NCI-H2227 treated with DMSO at 0.1 percent for 48 hours (cell line): ENCODE data around the gene NACC2.

Source experiments
- DNase-seq: peaks from one replicate; lab custom pipeline; 2025; lab: John Stamatoyannopoulos, UW

The NACC2 gene

DNA sequence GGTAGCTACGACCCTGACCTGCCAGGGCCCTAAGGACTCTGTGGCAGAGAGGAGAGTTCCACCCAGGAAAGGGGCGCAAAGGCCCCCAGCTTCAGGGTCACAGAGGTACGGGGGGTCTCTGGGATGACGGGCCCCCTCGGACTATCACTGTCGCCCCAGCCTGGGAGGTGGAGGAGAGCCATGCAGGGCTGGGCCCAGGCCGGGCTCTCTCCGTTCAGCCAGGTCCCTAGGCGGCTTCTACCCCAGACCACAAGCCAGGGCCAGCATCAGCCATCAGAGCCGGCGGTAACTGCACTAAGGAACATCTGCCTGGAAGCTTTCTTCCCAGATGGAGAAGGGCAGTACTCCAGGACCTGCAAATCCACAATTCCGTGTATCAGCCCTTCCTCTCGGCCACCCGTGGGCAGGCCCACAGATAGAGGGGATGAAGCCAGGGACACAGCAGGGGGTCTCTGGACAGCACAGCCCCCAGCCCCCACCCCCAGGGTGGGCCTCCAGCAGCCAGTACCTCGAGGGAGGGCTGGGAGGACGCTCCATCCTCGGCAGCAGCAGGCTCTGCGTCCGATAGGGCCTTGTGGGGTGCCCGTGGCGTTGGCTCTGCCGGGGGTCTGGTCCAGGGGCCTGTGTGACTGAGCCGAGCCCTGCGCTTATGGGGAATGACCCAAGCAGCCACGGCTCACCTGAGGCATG is 38.4 kb downstream of the NACC2 start:
- DNase-seq = no peak

- DNase-seq = no peak
Measured at GRCh38 chr9:136055715-136056545, 39.2 kb downstream of the NACC2 start.

GRCh38 chr9:136054798-136055714 is 40.0 kb downstream of the NACC2 start:
- no peak for DNase-seq

DNA sequence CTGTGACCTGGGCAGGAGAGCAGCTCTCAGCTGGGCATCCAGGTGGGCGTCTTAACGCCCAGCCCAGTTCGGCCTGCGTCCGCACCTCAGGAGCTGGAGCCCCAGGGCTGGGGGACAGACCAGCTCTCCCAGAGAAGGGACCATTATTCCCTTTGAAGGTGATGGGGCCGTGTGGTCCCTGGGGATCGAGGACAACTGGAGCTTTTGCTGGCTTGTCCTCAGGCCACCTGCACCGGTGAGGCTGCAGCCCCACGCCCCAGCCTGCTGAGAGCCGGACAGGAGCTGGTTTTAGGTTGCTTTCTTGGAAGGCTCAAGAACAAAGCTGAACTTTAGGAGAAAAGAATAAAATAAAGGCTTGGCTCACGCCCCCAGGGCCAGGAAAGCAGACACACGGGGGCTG is 40.9 kb downstream of the NACC2 start:
- DNase-seq = no peak

DNA sequence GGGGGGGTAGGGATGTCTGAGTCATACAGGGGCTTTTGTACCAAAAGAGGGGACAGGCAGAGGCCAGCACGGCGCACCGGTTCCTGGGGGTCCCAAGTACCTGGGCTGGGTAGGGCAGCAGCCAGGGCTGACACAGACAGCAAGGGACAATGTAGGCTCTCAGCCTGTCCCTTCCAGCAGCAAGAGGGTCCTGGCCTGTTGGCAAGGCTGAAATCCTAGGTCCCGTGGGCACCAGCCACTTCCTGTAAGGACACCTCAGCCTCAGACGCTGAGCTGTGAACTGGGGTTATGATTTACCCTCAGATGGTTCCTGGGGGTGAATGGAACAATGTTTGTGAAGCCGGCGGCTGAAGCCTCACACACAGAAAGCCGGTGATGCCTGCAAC is 41.3 kb downstream of the NACC2 start:
- DNase-seq = no peak

DNA sequence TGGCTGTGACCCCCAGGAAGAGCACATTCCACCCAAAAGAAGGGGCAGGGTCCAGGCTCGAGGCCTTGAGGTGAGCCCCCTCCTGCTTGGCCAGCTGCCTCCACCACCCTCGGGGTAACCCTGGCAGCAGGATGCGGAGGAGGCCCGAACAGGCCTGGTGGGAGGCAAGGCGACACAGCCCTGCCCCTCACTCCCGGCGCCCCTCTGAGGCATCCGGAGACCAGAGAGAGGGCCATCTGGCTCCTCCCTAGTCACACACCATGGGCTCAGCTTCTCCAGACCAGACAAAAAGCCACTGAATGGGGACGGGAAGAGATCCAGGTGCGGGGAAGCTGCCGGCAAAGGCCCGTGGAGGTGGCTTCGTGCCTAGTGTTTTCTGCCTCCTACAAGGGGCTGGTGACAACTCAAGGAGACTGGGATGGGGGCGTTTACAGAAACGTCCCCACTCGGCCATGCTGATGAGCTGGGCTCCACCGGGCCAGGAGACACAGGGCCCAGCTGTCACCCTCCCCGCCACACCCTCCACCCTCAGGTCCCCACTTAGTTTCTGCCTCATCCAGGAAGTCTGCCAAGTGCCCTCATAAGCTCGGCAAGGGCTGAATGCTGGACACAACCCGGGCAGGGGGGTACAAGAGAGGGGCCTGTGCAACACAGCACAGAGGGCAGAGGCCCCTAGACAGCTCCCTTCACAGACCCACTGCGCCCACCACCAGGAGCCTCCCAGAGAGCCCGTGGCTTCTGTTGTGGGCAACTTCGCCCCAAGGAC is 41.9 kb downstream of the NACC2 start:
- DNase-seq = no peak

GRCh38 chr9:136052472-136052880 is 42.6 kb downstream of the NACC2 start:
- no peak for DNase-seq

DNA sequence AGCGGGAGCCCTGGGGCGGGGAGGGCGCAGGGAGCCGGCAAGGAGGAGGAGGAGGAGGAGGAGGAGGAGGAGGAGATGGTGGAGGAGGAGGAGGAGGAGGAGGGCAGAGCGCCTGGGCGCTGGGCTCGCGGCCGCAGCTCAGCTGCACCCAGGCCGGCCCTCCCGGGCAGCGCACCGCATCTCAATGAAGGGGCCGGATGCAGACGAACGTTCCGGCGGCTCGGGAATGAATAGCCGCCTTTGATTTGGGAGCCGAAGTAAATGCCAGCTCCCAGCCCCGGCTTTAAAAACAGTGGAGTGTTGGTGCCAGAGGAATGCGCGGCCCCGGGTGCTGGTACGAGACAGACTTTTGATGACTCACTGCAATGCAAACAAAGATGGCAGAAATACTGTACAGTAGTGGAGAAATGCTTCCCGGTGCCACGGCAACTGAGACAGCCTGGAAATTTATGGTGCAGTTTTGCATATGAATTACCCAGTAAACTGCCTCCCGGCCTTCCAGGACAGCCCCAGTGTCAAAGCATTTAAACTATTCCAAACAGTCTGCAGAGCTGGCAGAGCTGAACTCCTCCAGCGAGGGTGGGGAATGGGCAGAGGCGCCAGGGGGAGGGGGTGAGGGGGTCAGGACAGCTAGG is 43.1 kb downstream of the NACC2 start:
- peak; percentile 17 for DNase-seq

DNA sequence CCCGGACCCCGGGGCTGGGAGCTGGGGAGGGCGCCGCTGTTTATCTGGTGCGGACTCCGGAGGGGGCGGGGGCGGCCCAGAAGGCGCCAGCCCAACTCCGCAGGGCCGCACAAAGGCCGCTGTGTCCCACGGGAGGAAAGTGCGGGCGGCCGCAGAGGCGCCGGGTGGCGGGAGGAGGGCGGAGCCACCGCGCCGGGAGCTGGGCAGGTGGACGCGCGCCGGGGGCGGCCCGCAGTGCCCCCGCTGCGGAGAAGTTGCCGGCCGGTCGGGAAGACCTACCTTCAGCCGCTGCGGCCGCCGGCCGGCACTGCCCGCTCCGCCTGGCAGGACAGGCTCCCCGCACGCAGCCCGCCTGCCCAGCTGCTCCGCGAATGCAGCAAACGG is 43.6 kb downstream of the NACC2 start:
- no peak for DNase-seq

GRCh38 chr9:136050701-136051452 is 44.2 kb downstream of the NACC2 start:
- no peak for DNase-seq

GRCh38 chr9:136050266-136050700 is 44.8 kb downstream of the NACC2 start:
- no peak for DNase-seq

GRCh38 chr9:136049491-136050265 is 45.4 kb downstream of the NACC2 start:
- no peak for DNase-seq

- DNase-seq = no peak
Measured at GRCh38 chr9:136048560-136049411, 46.3 kb downstream of the NACC2 start.

DNA sequence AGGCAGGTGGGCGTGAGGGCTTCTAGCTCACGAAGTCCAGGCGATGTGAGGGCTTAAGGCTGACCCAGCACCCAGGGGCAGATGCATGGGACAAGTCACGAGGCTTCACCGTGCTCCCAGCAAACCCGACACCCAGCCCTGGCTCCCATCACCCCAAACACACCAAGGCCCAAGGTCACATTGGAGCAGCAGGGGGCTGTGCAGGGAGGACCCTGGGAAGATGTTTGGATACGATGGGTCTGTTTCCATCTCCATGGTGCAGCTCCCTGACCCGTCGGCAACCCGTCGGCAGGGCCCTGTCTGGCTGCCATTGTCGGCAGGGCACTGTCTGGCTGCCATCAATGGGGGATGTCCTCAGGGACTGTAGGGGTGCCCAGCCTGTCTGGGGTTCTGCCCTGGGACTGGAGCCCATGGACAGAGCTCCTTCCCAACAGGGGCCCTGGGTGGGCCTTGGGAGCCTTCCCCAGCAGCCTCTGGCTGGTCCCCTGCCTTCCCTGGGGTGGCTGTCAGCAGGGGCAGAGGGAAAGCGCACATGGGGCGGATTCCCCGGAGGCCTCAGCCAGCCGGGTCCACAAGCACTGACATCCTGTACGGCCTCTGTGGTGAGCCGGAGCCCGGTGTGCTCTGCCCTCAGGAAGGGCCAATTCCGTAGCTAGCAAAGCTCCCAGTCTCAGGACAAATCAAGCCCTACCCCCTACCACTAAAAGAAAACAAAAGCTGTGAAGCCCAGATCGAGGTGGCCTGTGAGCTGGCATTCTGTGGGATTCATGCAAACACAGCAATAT is 47.1 kb downstream of the NACC2 start:
- DNase-seq = no peak

DNA sequence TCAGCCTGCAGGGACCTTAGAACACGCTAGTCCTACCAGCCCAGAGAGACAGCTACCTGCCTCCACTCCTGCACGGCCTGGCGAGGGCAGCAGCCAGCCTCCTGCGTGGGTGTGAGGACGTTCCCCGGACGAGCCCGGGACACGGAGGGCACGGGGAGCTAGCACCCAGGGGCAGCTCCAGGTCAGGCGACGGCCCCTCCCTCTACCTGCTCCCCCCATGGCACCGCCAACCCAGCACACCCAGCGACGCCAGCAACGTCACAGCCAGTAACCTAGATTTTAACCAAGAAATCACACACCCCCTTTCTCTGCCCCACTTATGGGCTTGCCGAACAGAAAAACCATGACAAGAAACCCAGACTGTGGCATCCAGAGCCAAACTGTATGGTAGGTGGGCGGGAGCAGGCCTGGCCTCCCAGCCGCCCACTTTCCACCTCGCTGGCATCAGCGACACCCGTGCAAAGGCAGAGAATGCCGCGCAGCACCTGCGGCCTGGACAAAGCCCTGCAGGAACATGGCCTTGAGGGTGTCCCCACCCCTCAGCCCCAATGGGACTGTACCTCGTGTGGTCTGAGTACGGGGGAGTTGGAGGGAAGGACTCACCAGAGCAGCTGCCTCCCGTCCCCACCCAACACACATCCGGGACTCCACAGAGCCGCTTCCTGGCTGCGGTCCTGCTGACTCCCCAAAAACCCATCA is 47.9 kb downstream of the NACC2 start:
- DNase-seq = no peak

DNA sequence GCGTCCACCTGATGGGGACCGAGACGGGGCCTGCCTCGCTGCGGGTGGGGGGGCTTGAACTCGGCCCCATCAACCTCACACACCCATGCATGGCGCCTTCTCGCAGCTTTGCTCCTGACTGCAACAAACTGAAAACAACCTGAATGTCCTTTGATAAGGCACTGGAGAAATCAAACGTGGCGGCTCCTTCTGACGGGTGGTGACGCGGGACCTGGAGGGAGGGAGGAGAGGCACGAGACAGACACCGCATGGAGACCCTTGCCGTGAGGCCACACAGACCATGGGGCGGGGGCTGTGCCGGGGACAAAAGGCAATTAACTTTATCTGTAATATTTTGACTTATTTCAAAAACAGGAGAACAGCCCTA is 48.6 kb downstream of the NACC2 start:
- DNase-seq = no peak
